ENCODE measurements around the gene EPN1.
A peak's percentile ranks its signal among the peaks of the same experiment; 100 is the strongest.

Gene EPN1

GRCh38 chr19:55650602-55651230 lies 24.3 kb upstream of the EPN1 start:
- no peak overlapping the region for H3K4me3 ChIP-seq (ENCODE audit: low read depth, low read length)
- no peak for TF ChIP-seq CTCF (IDR thresholded peaks at IDR 0.05; ENCODE audit: insufficient read depth, low read depth, low read length, missing control alignments)
- DNase-seq (ENCODE audit: low read depth) = no peak

- no peak overlapping the region for H3K4me3 ChIP-seq (ENCODE audit: low read depth, low read length)
- no peak for DNase-seq (ENCODE audit: low read depth)
- no peak for TF ChIP-seq CTCF (IDR thresholded peaks at IDR 0.05; ENCODE audit: insufficient read depth, low read depth, low read length, missing control alignments)
Observed at GRCh38 chr19:55651236-55651635, 23.8 kb upstream of the EPN1 start.

DNA sequence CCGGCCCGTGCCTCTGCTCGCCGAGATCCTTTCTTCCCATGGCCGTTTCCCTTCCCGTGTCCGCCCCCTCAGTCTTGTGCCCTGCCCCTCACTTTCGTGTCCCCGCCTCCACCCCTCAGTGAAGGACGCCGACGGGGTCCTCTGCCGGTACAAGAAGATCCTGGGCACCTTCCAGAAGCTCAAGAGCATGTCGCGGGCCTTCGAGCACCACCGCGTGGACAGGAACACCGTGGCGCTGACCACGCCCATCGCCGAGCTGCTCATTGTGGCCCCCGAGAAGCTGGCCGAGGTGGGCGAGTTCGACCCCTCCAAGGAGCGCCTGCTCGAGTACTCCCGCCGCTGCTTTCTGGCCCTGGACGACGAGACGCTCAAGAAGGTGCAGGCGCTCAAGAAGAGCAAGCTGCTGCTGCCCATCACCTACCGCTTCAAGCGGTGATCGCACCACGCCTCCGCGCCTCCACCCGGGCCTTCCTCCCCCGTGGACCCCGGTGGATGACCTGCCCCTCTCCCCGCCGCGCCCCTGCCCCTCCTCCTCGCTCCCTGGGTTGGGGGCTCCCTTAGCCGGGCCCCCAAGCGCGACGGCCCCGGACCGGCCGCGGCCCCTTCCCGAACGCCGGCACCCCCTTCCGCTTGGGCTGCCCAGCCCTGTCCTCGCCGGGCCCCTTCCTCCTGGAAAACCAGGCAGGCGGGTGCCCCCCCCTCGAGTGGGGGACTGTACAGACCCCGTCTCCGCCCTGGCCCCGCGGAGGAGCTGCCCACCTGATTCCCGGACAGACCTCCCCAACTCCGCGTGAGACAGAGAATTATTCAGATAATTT lies 22.5 kb upstream of the EPN1 start:
- TF ChIP-seq CTCF (IDR thresholded peaks at IDR 0.05; ENCODE audit: insufficient read depth, low read depth, low read length, missing control alignments) = no peak
- H3K4me3 ChIP-seq (ENCODE audit: low read depth, low read length) = no peak overlapping the region; the same call in 1 of the 2 replicates
- DNase-seq (ENCODE audit: low read depth) = no peak

- peak; percentile 100 for TF ChIP-seq CTCF (IDR thresholded peaks at IDR 0.05; ENCODE audit: insufficient read depth, low read depth, low read length, missing control alignments)
- H3K4me3 ChIP-seq (ENCODE audit: low read depth, low read length) = peak overlapping the region; percentile 82
- DNase-seq (ENCODE audit: low read depth) = peak; percentile 99
Observed at GRCh38 chr19:55653651-55654322, 21.2 kb upstream of the EPN1 start.

DNA sequence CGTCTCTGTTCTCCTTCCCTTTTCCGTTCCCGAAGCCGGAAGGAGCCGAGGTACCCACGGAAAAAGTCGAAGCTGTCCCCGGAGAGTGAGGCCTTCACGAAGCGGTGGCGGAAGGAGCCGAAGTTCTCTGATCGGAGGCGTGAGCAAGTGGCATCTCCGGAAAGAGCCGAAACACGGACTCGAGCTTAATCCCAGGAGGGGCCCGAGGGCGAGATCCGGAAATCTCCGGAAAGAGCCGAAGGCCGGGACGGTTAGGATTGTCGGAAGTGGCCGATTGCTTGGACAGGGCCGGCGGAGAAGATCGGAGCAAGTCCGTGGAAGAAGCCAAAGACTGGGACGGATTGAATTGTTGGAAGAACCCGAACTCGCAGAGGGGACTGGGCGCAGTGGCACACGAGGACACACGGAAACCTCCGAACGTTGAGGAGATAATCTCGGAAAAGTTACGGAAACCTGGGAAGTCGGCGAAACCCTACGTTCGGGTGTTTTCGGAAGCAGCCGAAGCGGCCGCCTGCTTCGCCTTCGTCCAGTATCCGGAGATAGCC lies 20.6 kb upstream of the EPN1 start:
- TF ChIP-seq CTCF (IDR thresholded peaks at IDR 0.05; ENCODE audit: insufficient read depth, low read depth, low read length, missing control alignments) = no peak
- peak; percentile 100 for DNase-seq (ENCODE audit: low read depth)
- peak overlapping the region; percentile 82 for H3K4me3 ChIP-seq (ENCODE audit: low read depth, low read length)

DNA sequence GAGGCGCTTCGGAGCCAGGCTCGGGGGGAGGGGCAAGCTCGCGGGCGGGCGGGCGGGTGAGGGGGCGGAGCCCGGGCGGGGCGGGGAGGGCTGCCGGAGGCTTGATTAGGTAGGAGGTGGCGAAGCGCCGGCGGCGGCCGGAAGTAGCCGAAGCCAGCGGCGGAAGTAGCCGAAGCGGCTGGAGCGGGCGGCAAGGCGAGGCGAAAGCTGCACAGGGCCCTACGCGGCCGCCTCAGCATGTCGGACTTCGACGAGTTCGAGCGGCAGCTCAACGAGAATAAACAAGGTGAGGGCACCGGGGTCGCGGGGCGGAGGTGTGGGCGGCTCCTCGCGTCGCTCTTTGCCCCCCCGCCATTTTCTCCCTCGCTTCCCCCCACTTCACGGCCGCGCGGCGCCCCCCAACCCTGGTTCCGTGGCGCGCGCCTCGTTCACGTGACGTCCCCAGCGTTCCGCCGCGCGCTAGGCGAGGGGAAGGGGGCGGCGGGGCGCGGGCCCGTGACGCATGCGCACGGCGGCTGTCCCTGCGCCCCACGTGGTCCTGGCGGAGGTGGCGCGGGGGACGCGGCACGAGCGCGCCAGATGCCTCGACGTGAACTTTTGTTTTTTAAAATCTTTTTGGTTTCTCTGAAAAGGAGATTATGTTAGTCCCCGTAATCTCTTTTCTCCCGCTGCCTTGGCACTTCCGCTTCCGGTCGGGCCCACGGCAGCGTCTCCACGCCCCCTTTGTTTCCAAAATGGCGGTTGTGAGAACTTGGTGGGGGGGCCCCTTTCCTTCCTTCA lies 20.0 kb upstream of the EPN1 start, which contains the start of gene U2AF2:
Gene U2AF2, plus strand, starts transcription at position 168 of the 780 bp plus-strand sequence. Its CDS starts 70 bp downstream, at position 238.
- TF ChIP-seq CTCF (IDR thresholded peaks at IDR 0.05; ENCODE audit: insufficient read depth, low read depth, low read length, missing control alignments) = no peak
- peak within 1 kb of the TSS; percentile 82 for H3K4me3 ChIP-seq (ENCODE audit: low read depth, low read length)
- DNase-seq (ENCODE audit: low read depth) = peak; percentile 97

All from GM12865 (cell line).